Activated CD8-positive, alpha-beta memory T cell treated with anti-CD3 and anti-CD28 coated beads, Interleukin-2, amount 10 ng/mL, durations not matched to agents 7 days and 5 days (primary cell): ENCODE results near the gene ZKSCAN7. TPM values are rescaled to one million over a fixed set of nuclear protein-coding genes. Genes with fewer than 3 reads are reported as not detected.
"Not testable (repeated sequence)": the region's sequence is repeated elsewhere in the genome, so short reads cannot be mapped to it uniquely, and the experiment has no call there.

Source experiments
- ATAC-seq: fragments of 150-1000 bp; cut with Tn5 transposase; one replicate; pipeline ENCODE4 v1.10.0; 2021; ENCODE audit warnings: moderate library complexity
- CTCF ChIA-PET: fragments of 350-600 bp; sonication (Branson Sonifier 250); formaldehyde crosslinking; loops from one replicate; lab custom pipeline; 2021; ENCODE audit warnings: antibody characterized with exemption; lab: Charles Lee
- DNase-seq: peaks from one replicate; pipeline ENCODE4 v3.0.0-alpha.2; 2020
- H3K27ac Mint-ChIP-seq: one replicate; pipeline ENCODE4 v1.8.0; 2021; ENCODE audit warnings: mild to moderate bottlenecking, mixed read lengths
- H3K27me3 Mint-ChIP-seq: one replicate; pipeline ENCODE4 v1.8.0; 2021; ENCODE audit warnings: mixed read lengths
- H3K36me3 Mint-ChIP-seq: one replicate; pipeline ENCODE4 v1.8.0; 2021; ENCODE audit warnings: mild to moderate bottlenecking, mixed read lengths
- H3K4me1 Mint-ChIP-seq: one replicate; pipeline ENCODE4 v1.8.0; 2021; ENCODE audit warnings: mixed read lengths
- H3K4me3 Mint-ChIP-seq: one replicate; pipeline ENCODE4 v1.8.0; 2021; ENCODE audit warnings: mild to moderate bottlenecking, moderate library complexity, mixed read lengths
- H3K9me3 Mint-ChIP-seq: one replicate; pipeline ENCODE4 v1.8.0; 2022; ENCODE audit warnings: low read depth, mixed read lengths
- total RNA-seq, 2 experiments: library from RNA; stranded (reverse); gene quantifications; one replicate each; pipeline ENCODE4 v1.2.3, GENCODE V29; 2021

The ZKSCAN7 gene
- total RNA-seq, 2 experiments from 2014 or later, result 1.9 to 2.4 TPM

DNA sequence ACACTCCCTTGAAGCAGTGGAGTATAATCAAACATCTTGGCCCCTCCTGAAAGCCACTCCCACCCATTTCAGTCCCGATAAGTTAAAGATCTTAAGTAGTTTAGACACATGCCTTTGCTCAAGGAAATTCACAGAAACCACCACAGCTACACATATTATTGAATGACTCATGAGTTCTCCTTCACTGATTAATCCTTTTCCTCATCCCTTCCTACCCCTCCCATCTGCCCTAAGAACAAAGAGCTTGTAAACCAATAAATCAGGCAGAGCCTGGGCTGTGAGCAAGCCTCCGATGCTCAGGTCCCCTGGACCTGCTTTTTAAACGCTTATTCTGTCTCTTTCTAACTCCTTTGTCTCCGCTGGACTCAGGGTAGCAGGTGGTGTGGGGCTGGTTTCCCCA, 20.3 kb upstream of the ZKSCAN7 start:
- not testable (repeated sequence) for DNase-seq, H3K4me1 Mint-ChIP-seq, H3K27ac Mint-ChIP-seq, H3K36me3 Mint-ChIP-seq, H3K4me3 Mint-ChIP-seq, H3K9me3 Mint-ChIP-seq, ATAC-seq
- CTCF ChIA-PET, result interaction anchor here (2.7 kb wide), 1 partner anchor 379 kb away, joined by 22 read pairs; no protein-coding TSS in a partner anchor
- H3K27me3 Mint-ChIP-seq, result peaks cover 36% of the 10 kb centered on the region

DNA sequence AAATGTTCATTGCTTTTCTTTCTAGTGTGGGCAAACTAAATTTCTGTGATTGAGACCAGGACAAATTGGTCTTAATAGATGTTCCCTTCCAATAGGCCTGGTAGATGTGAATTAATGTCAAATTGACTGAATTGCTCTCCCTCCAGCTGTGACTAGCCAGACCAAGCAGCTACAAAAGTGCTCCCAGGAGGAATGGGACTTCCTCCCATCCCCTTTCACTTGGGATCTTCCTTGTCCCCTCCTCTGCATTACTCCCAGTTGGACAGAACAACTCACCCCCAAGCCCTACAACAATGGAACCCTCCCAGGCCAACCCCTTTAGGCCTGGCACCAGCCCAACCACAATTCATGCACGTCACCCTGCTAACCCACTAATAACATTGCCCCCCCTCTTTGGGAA, 19.6 kb upstream of the ZKSCAN7 start:
- H3K27ac Mint-ChIP-seq, result no peak overlapping the region
- no peak overlapping the region for H3K4me3 Mint-ChIP-seq
- H3K4me1 Mint-ChIP-seq, result no peaks in the 10 kb centered on the region
- ATAC-seq, result no peak
- CTCF ChIA-PET, result no interaction called here
- peaks cover 37% of the 10 kb centered on the region for H3K27me3 Mint-ChIP-seq
- H3K9me3 Mint-ChIP-seq, result no peaks in the 10 kb centered on the region
- H3K36me3 Mint-ChIP-seq, result no peaks in the 10 kb centered on the region
- DNase-seq, result no peak

- CTCF ChIA-PET, H3K4me3 Mint-ChIP-seq, H3K27ac Mint-ChIP-seq, H3K4me1 Mint-ChIP-seq, H3K9me3 Mint-ChIP-seq, DNase-seq, ATAC-seq, H3K36me3 Mint-ChIP-seq: not testable (repeated sequence)
- peaks cover 10% of the 10 kb centered on the region for H3K27me3 Mint-ChIP-seq
Observed at GRCh38 chr3:44544811-44545210, 10.2 kb upstream of the ZKSCAN7 start.

- CTCF ChIA-PET, result no interaction called here
Observed at GRCh38 chr3:44555723-44556122, 730 bp downstream of the ZKSCAN7 start.

DNA sequence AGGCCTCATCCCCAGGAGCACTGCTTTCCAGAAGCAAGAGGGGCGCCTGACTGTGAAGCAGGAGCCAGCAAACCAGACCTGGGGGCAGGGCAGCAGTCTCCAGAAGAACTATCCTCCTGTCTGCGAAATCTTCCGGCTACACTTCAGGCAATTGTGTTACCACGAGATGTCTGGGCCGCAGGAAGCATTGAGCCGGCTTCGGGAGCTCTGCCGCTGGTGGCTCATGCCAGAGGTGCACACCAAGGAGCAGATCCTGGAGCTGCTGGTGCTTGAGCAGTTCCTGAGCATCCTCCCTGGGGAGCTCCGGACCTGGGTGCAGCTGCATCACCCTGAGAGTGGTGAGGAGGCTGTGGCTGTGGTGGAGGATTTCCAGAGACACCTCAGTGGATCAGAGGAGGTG, 2.1 kb downstream of the ZKSCAN7 start:
- H3K4me1 Mint-ChIP-seq, result peaks cover 10% of the 10 kb centered on the region
- CTCF ChIA-PET, result no interaction called here
- no peak for DNase-seq
- H3K9me3 Mint-ChIP-seq, result peaks cover 22% of the 10 kb centered on the region
- no peak overlapping the region for H3K4me3 Mint-ChIP-seq
- H3K36me3 Mint-ChIP-seq, result peaks cover 51% of the 10 kb centered on the region
- no peaks in the 10 kb centered on the region for H3K27me3 Mint-ChIP-seq
- no peak for ATAC-seq
- no peak overlapping the region for H3K27ac Mint-ChIP-seq

More at GRCh38 chr3:44555723-44556122, 730 bp downstream of the ZKSCAN7 start:
- peaks cover 41% of the 10 kb centered on the region for H3K36me3 Mint-ChIP-seq
- H3K27ac Mint-ChIP-seq, result peak overlapping the region; percentile 75
- H3K4me3 Mint-ChIP-seq, result peak overlapping the region; percentile 81
- peaks cover 2% of the 10 kb centered on the region for H3K27me3 Mint-ChIP-seq
- ATAC-seq (peak; percentile 15), DNase-seq (no peak)
- peaks cover 10% of the 10 kb centered on the region for H3K4me1 Mint-ChIP-seq
- peaks cover 16% of the 10 kb centered on the region for H3K9me3 Mint-ChIP-seq

GRCh38 chr3:44561076-44561475, 6.1 kb downstream of the ZKSCAN7 start:
- ATAC-seq, result no peak

GRCh38 chr3:44562147-44562546, 7.2 kb downstream of the ZKSCAN7 start:
- Mint-ChIP-seq H3K36me3 (peaks cover 52% of the 10 kb centered on the region), H3K4me3 (no peak overlapping the region), H3K9me3 (peaks cover 28% of the 10 kb centered on the region), H3K4me1 (no peaks in the 10 kb centered on the region), H3K27me3 (no peaks in the 10 kb centered on the region), H3K27ac (no peak overlapping the region)
- ATAC-seq (no peak), DNase-seq (no peak)
- CTCF ChIA-PET, result no interaction called here

More at GRCh38 chr3:44561076-44561475, 6.1 kb downstream of the ZKSCAN7 start:
- H3K27ac Mint-ChIP-seq, result no peak overlapping the region
- no peak for DNase-seq
- H3K4me1 Mint-ChIP-seq, result peaks cover under 1% of the 10 kb centered on the region
- no peaks in the 10 kb centered on the region for H3K27me3 Mint-ChIP-seq
- H3K9me3 Mint-ChIP-seq, result peaks cover 25% of the 10 kb centered on the region
- CTCF ChIA-PET, result no interaction called here
- H3K4me3 Mint-ChIP-seq, result no peak overlapping the region
- H3K36me3 Mint-ChIP-seq, result peaks cover 52% of the 10 kb centered on the region

DNA sequence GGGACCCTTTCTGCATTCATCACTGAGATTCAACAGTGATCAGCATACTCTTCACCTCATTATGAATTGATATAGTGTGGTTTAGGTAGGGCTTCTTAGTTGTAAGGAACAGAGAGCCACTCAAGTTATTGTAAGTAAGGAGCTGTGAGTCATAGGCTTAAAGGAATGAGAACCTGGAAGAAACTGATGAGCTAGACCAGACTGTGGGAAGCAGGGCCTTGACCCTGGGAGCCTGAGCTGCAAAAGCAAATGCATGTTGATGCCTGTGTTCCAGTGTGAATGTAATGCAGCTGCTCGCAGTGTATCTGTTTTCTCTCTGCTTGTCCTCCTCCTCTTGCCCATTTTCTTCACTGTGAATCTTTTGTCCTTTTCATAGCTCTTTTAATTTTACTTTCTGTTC, 13.6 kb downstream of the ZKSCAN7 start:
- Mint-ChIP-seq H3K4me1 (no peaks in the 10 kb centered on the region), H3K4me3 (no peak overlapping the region), H3K36me3 (peaks cover 65% of the 10 kb centered on the region), H3K27me3 (no peaks in the 10 kb centered on the region), H3K9me3 (peaks cover 51% of the 10 kb centered on the region), H3K27ac (no peak overlapping the region)
- ATAC-seq (no peak), DNase-seq (no peak)
- CTCF ChIA-PET, result no interaction called here

- ATAC-seq, result no peak
- H3K27me3 Mint-ChIP-seq, result no peaks in the 10 kb centered on the region
- H3K4me3 Mint-ChIP-seq, result no peak overlapping the region
- no peaks in the 10 kb centered on the region for H3K4me1 Mint-ChIP-seq
- H3K27ac Mint-ChIP-seq, result no peak overlapping the region
- peaks cover 41% of the 10 kb centered on the region for H3K9me3 Mint-ChIP-seq
- H3K36me3 Mint-ChIP-seq, result peaks cover 55% of the 10 kb centered on the region
- DNase-seq, result no peak
- CTCF ChIA-PET, result no interaction called here
Observed at GRCh38 chr3:44571024-44571423, 16.0 kb downstream of the ZKSCAN7 start.

- H3K4me1 Mint-ChIP-seq, result no peaks in the 10 kb centered on the region
- peaks cover 23% of the 10 kb centered on the region for H3K36me3 Mint-ChIP-seq
- H3K27ac Mint-ChIP-seq, result no peak overlapping the region
- CTCF ChIA-PET, result no interaction called here
- ATAC-seq, result no peak
- peaks cover 26% of the 10 kb centered on the region for H3K9me3 Mint-ChIP-seq
- DNase-seq, result no peak
- H3K4me3 Mint-ChIP-seq, result no peak overlapping the region
- H3K27me3 Mint-ChIP-seq, result no peaks in the 10 kb centered on the region
Observed at GRCh38 chr3:44576613-44577012, 21.6 kb downstream of the ZKSCAN7 start.

DNA sequence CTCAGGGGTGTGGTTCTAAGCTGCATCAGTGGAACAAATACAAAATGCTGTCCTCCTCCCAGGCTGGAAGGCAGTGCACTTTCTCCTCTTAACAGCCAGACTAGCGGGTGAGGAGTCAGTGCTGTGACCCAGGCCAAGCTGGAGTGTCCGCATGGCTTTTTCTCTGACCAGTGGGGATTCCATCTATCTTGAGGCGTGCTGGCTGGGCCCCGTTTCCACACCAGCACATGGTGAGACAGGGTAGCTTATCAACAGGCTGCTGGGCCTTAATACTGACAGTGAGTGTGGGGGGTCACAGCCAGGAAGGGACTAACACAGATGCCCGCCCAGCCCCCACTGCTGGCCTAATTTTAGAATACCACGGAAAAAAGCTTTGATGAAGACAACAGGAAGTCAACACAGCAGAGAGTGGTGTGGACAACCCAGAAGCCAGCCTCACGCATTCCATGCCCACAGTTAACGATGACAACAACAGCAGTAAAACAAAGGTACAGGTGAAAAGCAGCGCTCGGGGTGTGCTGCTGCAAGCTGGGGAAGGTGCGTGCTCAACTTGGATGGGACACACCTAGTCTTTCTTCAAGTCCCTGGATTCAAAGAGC, 22.5 kb downstream of the ZKSCAN7 start:
- H3K4me3 Mint-ChIP-seq, H3K27me3 Mint-ChIP-seq, ATAC-seq, CTCF ChIA-PET, DNase-seq, H3K27ac Mint-ChIP-seq, H3K4me1 Mint-ChIP-seq: not testable (repeated sequence)
- peaks cover 18% of the 10 kb centered on the region for H3K36me3 Mint-ChIP-seq
- H3K9me3 Mint-ChIP-seq, result peaks cover 19% of the 10 kb centered on the region

GRCh38 chr3:44578316-44578715, 23.3 kb downstream of the ZKSCAN7 start:
- not testable (repeated sequence) for H3K4me3 Mint-ChIP-seq

DNA sequence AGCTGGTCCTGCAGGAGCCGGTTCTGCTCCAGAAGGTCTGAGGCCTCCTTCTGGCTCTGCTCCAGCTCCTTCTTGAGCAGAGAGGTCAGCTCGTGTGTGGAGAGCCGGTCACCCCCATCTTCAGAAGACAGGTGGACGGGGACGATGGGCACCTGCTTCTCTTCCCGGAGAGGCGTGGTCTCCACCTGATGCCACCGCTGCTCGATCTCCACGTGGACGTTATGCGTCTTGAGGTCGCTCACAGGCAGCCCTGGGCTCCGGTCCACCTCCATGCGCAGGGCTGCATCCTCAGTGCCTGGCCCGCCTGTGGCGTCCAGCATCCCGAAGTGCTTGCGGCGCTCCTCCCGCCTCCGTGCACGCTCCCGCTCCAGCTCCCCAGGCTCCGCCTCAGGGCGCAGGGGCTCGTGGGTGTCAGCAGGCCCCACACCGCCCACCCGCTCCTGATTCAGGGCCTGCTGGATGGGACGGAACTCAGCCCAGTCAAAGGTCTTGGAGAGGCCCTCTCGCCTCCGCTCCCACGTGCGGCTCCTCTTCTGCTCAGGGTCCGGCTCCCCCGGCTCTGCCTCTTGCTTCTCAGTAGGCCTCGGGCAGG, 24.0 kb downstream of the ZKSCAN7 start:
- H3K9me3 Mint-ChIP-seq, result peaks cover 14% of the 10 kb centered on the region
- H3K36me3 Mint-ChIP-seq, result peaks cover 14% of the 10 kb centered on the region
- ATAC-seq, H3K27ac Mint-ChIP-seq, CTCF ChIA-PET, H3K27me3 Mint-ChIP-seq, DNase-seq, H3K4me3 Mint-ChIP-seq, H3K4me1 Mint-ChIP-seq: not testable (repeated sequence)

More at GRCh38 chr3:44578316-44578715, 23.3 kb downstream of the ZKSCAN7 start:
- Mint-ChIP-seq H3K9me3 (peaks cover 14% of the 10 kb centered on the region), H3K36me3 (peaks cover 14% of the 10 kb centered on the region)
- H3K27ac Mint-ChIP-seq, H3K4me1 Mint-ChIP-seq, ATAC-seq, CTCF ChIA-PET, DNase-seq, H3K27me3 Mint-ChIP-seq: not testable (repeated sequence)

DNA sequence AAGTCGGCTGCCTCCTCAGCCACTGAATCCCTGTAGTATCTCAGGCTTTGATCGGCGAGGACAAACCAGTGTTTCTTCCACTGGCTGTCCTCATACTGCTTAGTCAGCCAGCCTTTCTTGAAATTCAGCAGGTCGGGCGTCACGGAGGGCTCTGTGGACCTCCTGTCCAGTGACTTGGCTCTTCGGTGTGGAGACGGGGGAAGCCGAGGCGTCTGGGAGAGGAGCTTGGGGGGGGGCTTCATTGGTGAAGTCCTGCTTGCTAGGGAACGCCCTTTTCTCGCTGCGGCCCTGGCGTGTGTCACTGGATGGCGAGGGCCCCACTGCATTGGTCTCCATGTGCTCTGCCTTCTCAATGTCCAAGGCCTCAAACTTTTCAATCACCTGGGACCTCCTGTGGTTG, 24.8 kb downstream of the ZKSCAN7 start:
- H3K4me3 Mint-ChIP-seq, DNase-seq, CTCF ChIA-PET, H3K27me3 Mint-ChIP-seq, H3K27ac Mint-ChIP-seq, ATAC-seq, H3K4me1 Mint-ChIP-seq: not testable (repeated sequence)
- Mint-ChIP-seq H3K36me3 (peaks cover 12% of the 10 kb centered on the region), H3K9me3 (peaks cover 13% of the 10 kb centered on the region)
